Measurements from ENCODE around the gene MROH8. TPM values are rescaled to one million over a fixed set of nuclear protein-coding genes. Genes with fewer than 3 reads are reported as not detected.
"Not testable (repeated sequence)": the region's sequence is repeated elsewhere in the genome, so short reads cannot be mapped to it uniquely, and the experiment has no call there.

MROH8 gene
- total RNA-seq, 2 experiments from 2014 or later: 1.7 to 2.2 TPM

DNA sequence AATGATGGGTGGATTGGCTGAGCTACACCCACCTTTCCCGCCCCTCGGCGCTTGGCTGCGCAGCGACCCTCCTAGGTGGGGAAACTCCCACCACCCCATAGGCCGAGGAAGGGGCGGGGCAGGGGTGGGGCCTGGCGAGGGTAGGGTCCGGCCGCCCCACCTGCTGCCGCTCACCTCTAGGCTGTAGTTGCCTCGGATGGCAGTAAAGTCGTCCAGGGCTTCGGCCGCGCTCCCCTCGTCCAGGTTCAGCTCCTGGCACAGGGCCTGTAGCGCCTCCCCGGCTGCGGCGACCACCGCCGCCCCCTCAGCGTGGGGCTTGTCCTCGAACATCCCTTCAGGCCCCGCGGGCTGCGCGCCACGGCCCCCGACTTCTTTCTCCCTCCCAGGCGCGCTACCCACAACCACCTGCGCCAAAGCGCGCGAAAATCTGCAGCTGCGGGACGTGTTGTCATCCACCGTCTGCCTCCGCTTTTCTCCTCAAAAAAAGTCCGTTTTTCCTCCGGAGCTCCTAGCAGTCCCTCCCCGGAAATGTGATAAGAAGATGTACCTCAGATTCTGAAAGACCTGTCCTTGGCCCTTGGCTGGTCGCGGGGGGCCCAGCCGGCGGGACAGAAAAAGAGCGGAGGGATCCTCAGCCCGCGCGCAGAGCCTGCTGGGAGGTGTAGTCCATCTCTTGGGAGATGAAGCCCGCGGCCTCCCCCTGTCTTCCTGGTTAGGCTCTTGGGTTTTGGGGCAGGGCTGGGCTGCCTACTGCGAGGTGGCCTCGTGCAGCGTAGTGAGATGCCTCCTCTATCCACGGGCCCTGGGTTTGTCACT is 83.5 kb downstream of the MROH8 start, which contains the start of gene RBL1:
RBL1 (minus strand) TSS at position 399 of the 816 bp plus-strand sequence; CDS start at position 330, 69 bp downstream.
- Mint-ChIP-seq H3K9me3 (no peaks in the 10 kb centered on the region), H3K36me3 (ENCODE audit: low read depth) (peaks cover 35% of the 10 kb centered on the region), H3K4me1 (peaks cover 48% of the 10 kb centered on the region), H3K27ac (peak within 1 kb of the TSS; percentile 99), H3K4me3 (peak within 1 kb of the TSS; percentile 95), H3K27me3 (peaks cover 2% of the 10 kb centered on the region)
- CTCF ChIA-PET: interaction anchor here (1.0 to 3.2 kb wide), 15 partner anchors 9 to 490 kb away, joined by 3 to 20 read pairs (median 4); partner anchors contain the start of genes MROH8, RAB5IF and RPN2
- peak; percentile 89 for DNase-seq
- POLR2A ChIA-PET: interaction anchor here (0.6 to 5.7 kb wide), 47 partner anchors 10 to 1354 kb away, joined by 3 to 106 read pairs (median 5); partner anchors contain the start of genes MANBAL, MROH8, RBM39 and RPN2

DNA sequence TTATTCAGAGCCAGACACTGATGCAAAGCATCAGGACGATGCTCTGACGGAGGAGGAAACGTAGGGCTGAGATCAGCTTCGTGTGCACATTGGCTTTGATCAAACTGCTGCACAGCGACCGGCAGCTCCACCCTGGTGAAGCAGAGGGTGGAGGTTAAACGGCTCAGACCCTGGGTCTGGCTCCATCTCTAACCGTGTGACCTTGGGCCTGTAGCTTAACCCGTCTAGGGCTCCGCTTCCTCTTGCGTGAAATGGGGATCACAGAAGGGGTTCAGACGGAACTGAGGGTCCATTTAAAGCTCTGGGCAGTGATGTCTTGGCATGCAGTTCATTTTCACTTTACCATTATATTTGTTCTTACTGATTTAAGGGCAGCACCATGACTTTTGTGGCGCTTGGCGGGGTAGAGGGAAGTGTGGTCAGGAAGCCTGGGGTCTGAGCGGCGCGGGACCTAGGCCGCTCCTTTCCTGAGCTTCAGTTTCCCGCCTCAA is 84.2 kb downstream of the MROH8 start:
- peaks cover 37% of the 10 kb centered on the region for H3K36me3 Mint-ChIP-seq (ENCODE audit: low read depth)
- ChIA-PET POLR2A (interaction anchor here (0.7 to 5.7 kb wide), 46 partner anchors 9 to 1353 kb away, joined by 3 to 106 read pairs (median 5); partner anchors contain the start of genes MANBAL, MROH8, RBM39 and RPN2), CTCF (interaction anchor here (1.0 to 3.2 kb wide), 15 partner anchors 9 to 489 kb away, joined by 3 to 20 read pairs (median 4); partner anchors contain the start of genes MROH8, RAB5IF and RPN2)
- H3K4me3 Mint-ChIP-seq: peak overlapping the region; percentile 95
- H3K27ac Mint-ChIP-seq: peak overlapping the region; percentile 99
- H3K9me3 Mint-ChIP-seq: no peaks in the 10 kb centered on the region
- peaks cover 52% of the 10 kb centered on the region for H3K4me1 Mint-ChIP-seq
- peak; percentile 67 for DNase-seq
- H3K27me3 Mint-ChIP-seq: peaks cover 2% of the 10 kb centered on the region

DNA sequence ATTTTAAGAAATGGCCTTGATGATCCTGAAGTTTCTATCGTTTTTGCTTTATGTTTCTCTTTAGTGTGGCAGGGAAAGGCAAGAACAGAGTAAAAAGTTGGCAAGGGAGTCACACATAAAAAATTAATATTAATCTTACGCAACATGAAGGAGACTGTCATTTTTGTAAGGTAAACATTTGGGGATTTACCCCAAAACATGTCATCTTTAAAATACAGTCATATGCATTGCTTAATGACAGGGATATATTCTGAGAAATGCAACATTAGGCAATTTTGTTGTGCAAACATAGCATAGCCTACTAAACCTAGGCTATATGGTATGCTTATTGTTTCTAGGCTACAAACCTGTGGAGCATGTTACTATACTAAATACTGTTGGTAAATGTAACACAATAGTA is 88.9 kb downstream of the MROH8 start:
- no peak overlapping the region for H3K4me3 Mint-ChIP-seq
- POLR2A ChIA-PET: interaction anchor here (0.9 kb wide), 1 partner anchor 51 kb away, joined by 3 read pairs; no protein-coding TSS in a partner anchor
- H3K4me1 Mint-ChIP-seq: peaks cover 47% of the 10 kb centered on the region

DNA sequence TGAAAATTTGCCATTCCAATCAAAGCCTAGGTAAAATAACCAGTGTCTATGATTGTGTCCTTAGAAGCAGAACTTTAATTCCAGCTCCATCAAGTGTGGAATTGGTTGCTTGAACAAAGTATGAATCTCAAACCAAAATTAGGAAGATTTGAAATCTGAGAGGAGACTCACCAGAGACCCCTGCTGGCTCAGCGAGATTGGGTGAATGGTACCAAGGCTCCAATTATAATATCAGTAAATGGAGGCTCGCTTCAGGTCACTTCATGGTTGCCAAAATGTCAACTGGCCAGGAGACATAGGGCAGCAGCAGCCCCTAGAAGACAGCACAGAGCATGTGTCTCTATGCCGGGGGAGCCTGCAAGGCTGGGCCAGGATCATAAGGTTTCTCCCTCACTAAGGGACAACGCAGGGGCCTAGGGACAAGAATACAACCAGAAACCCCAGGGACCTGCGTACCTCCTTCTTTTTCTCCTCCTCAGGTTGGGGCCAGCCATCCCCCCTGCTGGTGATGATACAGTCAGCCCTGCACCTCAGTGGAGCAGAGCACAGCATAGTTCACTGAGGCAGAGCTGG is 97.5 kb downstream of the MROH8 start:
- H3K27ac Mint-ChIP-seq: no peak overlapping the region
- ChIA-PET CTCF (interaction anchor here (0.6 to 2.7 kb wide), 6 partner anchors 14 to 133 kb away, joined by 3 to 17 read pairs (median 4); partner anchors contain the start of gene RBL1), POLR2A (interaction anchor here (1.0 to 1.1 kb wide), 2 partner anchors 74 to 158 kb away, joined by 3 read pairs; no protein-coding TSS in a partner anchor)
- H3K4me3 Mint-ChIP-seq: no peak overlapping the region
- H3K27me3 Mint-ChIP-seq: no peaks in the 10 kb centered on the region
- H3K36me3 Mint-ChIP-seq (ENCODE audit: low read depth): peaks cover 65% of the 10 kb centered on the region
- no peaks in the 10 kb centered on the region for H3K9me3 Mint-ChIP-seq
- H3K4me1 Mint-ChIP-seq: peaks cover 27% of the 10 kb centered on the region
- DNase-seq: peak; percentile 25

More for the DNA sequence above, 88.9 kb downstream of the MROH8 start:
- DNase-seq: no peak
- peaks cover 76% of the 10 kb centered on the region for H3K36me3 Mint-ChIP-seq (ENCODE audit: low read depth)
- H3K27me3 Mint-ChIP-seq: no peaks in the 10 kb centered on the region
- no peak overlapping the region for H3K27ac Mint-ChIP-seq
- no peaks in the 10 kb centered on the region for H3K9me3 Mint-ChIP-seq
- CTCF ChIA-PET: no interaction called here

DNA sequence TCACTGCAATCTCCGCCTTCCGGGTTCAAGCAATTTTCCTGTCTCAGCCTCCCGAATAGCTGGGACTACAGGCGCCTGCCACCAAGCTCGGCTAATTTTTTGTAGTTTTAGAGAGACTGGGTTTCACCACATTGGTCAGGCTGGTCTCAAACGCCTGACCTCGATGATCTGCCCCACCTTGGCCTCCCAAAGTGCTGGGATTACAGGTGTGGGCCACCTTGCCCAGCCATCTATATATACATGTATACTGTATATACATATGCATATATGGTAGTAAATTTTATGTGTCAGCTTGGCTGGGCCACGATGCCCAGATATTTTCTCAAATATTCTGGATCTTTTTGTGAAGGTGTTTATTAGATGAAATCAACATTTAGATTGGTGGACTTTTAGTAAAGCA is 102.3 kb downstream of the MROH8 start:
- CTCF ChIA-PET: interaction anchor here (0.7 to 0.9 kb wide), 3 partner anchors 69 to 158 kb away, joined by 3 to 4 read pairs (median 3); no protein-coding TSS in a partner anchor
- POLR2A ChIA-PET: interaction anchor here (0.6 to 2.5 kb wide), 4 partner anchors 12 to 66 kb away, joined by 3 to 14 read pairs (median 8); partner anchors contain the start of gene RBL1
- Mint-ChIP-seq H3K9me3 (no peaks in the 10 kb centered on the region), H3K27me3 (no peaks in the 10 kb centered on the region), H3K27ac (no peak overlapping the region), H3K4me1 (peaks cover 55% of the 10 kb centered on the region), H3K4me3 (no peak overlapping the region), H3K36me3 (ENCODE audit: low read depth) (peaks cover 61% of the 10 kb centered on the region)
- DNase-seq: no peak

DNA sequence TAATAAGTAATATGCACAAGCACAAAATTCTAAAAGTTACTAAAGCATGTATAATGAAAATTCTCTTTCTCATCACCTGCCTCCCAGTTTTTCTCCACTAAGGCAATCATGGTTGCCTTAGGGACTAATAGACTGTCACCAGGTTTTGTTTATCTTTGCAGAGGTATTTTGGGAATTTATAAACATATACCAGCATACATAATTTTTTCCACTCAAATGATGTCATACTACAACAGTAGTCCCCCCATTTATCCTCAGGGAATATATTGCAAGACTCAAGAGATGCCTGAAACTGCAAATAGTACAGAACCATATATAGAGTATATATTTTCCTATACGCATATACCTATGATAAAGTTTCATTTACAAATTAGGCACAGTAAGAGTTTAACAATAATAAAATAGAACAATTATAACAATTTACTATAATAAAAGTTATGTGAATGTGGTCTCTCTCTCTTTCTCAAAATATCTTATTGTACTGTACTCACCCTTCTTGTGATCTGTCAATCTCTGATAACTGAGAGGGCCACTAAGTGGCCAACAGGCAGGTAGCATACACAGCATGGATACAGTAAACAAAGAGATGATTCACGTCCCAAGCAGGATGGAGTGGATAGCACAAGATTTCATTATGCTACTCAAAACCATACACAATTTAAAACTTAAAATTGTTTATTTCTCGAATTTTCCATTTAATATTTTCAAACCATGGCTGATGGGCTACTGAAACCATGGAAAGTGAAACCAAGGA is 103.2 kb downstream of the MROH8 start:
- DNase-seq: no peak
- H3K4me3 Mint-ChIP-seq: no peak overlapping the region
- H3K36me3 Mint-ChIP-seq (ENCODE audit: low read depth): peaks cover 61% of the 10 kb centered on the region
- peaks cover 56% of the 10 kb centered on the region for H3K4me1 Mint-ChIP-seq
- H3K27me3 Mint-ChIP-seq: no peaks in the 10 kb centered on the region
- POLR2A ChIA-PET: interaction anchor here (1.5 to 2.5 kb wide), 2 partner anchors 13 to 19 kb away, joined by 5 to 14 read pairs; partner anchors contain the start of gene RBL1
- H3K27ac Mint-ChIP-seq: no peak overlapping the region
- no peaks in the 10 kb centered on the region for H3K9me3 Mint-ChIP-seq
- CTCF ChIA-PET: no interaction called here

DNA sequence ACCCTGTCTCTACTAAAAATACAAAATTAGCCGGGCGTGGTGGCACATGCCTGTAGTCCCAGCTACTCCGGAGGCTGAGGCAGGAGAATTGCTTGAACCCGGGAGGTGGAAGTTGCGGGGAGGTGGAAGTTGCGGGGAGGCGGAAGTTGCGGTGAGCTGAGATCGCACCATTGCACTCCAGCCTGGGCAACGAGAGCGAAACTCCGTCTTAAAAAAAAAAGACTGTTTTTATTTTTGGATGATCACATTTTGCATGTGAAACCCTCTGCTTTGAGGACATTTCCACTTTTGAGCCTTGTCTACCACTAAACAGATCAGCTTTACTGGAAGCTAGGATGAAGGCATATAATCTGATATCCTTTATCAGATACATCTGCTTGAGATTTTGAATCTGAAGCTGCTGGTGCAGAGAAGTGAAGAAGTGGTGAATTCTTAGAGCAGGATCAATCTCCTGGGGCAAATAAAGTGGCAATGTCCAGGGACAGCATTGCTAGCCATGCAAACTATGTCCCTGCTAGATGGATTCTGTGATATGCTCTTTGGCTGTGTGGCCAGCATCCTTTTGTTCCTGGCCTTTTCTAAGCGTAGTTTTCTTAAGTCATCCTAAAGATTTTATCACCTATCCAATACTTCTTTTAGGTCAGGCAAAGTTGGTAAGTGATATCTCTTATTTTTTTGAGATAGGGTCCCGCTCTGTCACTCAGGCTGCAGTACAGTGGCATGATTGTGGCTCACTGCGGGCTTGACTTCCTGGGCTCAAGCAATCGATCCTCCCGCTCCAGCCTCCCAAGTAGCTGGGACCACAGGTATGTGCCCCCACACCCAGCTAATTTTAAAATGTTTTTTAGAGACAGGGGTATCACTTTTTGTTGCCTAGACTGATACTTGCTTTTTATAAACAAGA is 106.8 kb downstream of the MROH8 start:
- H3K27me3 Mint-ChIP-seq: no peaks in the 10 kb centered on the region
- peaks cover 52% of the 10 kb centered on the region for H3K36me3 Mint-ChIP-seq (ENCODE audit: low read depth)
- H3K9me3 Mint-ChIP-seq: no peaks in the 10 kb centered on the region
- CTCF ChIA-PET: interaction anchor here (1.3 to 1.6 kb wide), 2 partner anchors 21 to 64 kb away, joined by 3 read pairs; no protein-coding TSS in a partner anchor
- no peak for DNase-seq
- no peak overlapping the region for H3K4me3 Mint-ChIP-seq
- POLR2A ChIA-PET: interaction anchor here (2.1 to 2.4 kb wide), 2 partner anchors 22 to 29 kb away, joined by 9 to 21 read pairs; partner anchors contain the start of gene RBL1
- H3K27ac Mint-ChIP-seq: peak overlapping the region; percentile 91
- H3K4me1 Mint-ChIP-seq: peaks cover 43% of the 10 kb centered on the region

DNA sequence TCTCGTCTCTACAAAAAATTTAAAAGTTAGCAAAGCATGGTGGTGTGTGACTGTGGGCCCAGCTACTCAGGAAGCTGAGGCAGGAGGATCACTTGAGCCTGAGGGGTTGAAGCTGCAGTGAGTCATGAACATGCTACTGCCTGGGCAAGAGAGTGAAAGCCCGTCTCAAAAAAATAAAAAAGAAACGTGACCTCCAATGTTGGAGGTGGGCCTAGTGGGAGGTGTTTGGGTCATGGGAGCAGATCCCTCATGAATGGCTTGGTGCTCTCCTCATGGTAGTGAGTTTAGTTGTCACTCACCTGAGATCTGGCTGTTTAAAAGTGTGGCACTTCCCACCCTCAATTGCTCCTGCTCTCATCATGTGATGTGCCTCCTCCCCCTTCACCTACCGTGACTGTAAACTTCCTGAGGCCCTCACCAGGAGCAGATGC is 107.9 kb downstream of the MROH8 start:
- Mint-ChIP-seq H3K4me1 (peaks cover 47% of the 10 kb centered on the region), H3K27ac (peak overlapping the region; percentile 91), H3K4me3 (no peak overlapping the region), H3K27me3 (no peaks in the 10 kb centered on the region), H3K36me3 (ENCODE audit: low read depth) (peaks cover 55% of the 10 kb centered on the region), H3K9me3 (no peaks in the 10 kb centered on the region)
- peak; percentile 54 for DNase-seq
- POLR2A ChIA-PET: interaction anchor here (1.0 to 2.1 kb wide), 3 partner anchors 14 to 28 kb away, joined by 3 to 14 read pairs (median 9); partner anchors contain the start of gene RBL1
- CTCF ChIA-PET: interaction anchor here (1.3 to 1.5 kb wide), 2 partner anchors 63 to 150 kb away, joined by 3 to 4 read pairs; no protein-coding TSS in a partner anchor

DNA sequence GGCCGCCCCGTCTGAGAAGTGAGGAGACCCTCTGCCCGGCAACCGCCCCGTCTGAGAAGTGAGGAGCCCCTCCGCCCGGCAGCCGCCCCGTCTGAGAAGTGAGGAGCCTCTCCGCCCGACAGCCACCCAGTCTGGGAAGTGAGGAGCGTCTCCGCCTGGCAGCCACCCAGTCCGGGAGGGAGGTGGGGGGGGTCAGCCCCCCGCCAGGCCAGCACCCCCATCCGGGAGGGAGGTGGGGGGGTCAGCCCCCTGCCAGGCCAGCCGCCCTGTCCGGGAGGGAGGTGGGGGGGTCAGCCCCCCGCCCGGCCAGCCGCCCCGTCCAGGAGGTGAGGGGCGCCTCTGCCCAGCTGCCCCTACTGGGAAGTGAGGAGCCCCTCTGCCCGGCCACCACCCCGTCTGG is 109.8 kb downstream of the MROH8 start:
- CTCF ChIA-PET, POLR2A ChIA-PET, H3K4me3 Mint-ChIP-seq, H3K27me3 Mint-ChIP-seq, H3K27ac Mint-ChIP-seq, DNase-seq, H3K9me3 Mint-ChIP-seq: not testable (repeated sequence)
- Mint-ChIP-seq H3K4me1 (peaks cover 43% of the 10 kb centered on the region), H3K36me3 (ENCODE audit: low read depth) (peaks cover 61% of the 10 kb centered on the region)

DNA sequence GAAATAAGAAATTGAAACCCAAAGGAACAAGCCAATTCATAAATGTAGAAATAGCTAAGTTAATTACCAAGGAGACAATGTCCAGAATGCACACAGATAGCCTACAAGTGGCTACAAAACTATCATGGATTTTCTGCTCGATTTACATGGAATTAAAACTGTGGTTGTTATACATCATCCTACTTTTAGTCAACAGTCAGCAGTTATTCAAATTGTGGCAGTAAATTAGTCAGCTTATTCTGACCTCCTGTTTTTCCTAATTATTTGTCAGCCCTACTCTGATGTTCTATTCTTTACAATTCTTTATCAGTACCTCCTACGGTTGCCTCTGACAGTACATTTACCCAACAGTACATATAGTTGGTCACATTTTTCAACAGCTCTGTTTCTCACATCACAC is 113.2 kb downstream of the MROH8 start:
- Mint-ChIP-seq H3K36me3 (ENCODE audit: low read depth) (peaks cover 54% of the 10 kb centered on the region), H3K9me3 (no peaks in the 10 kb centered on the region), H3K27me3 (no peaks in the 10 kb centered on the region), H3K4me1 (peaks cover 13% of the 10 kb centered on the region), H3K4me3 (no peak overlapping the region), H3K27ac (peak overlapping the region; percentile 3)
- CTCF ChIA-PET: interaction anchor here (0.9 kb wide), 1 partner anchor 174 kb away, joined by 3 read pairs; no protein-coding TSS in a partner anchor
- no peak for DNase-seq
- POLR2A ChIA-PET: no interaction called here

DNA sequence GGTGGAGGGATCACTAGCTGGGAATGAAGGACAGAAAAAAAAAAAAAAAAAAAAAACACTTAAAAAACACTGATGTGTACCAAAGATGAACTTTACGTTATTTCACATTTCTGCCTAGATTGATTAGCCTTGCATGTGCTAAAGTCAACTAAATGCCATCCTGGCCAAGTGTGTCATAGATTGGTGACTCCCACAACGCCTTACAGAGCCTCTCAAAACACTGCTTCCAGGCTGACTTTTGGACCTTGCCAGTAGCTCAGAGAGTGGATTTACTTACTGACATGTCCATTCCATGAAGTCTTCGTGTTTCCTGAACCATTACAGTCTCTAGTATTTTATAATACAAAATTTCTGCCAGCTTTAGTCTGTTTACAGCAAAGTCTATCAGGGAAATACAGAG is 124.1 kb downstream of the MROH8 start:
- no peak overlapping the region for H3K4me3 Mint-ChIP-seq
- peaks cover 2% of the 10 kb centered on the region for H3K4me1 Mint-ChIP-seq
- DNase-seq: no peak
- H3K27ac Mint-ChIP-seq: no peak overlapping the region
- CTCF ChIA-PET: interaction anchor here (1.1 kb wide), 1 partner anchor 136 kb away, joined by 4 read pairs; no protein-coding TSS in a partner anchor
- H3K9me3 Mint-ChIP-seq: no peaks in the 10 kb centered on the region
- POLR2A ChIA-PET: interaction anchor here (1.3 kb wide), 1 partner anchor 11 kb away, joined by 3 read pairs; no protein-coding TSS in a partner anchor
- no peaks in the 10 kb centered on the region for H3K27me3 Mint-ChIP-seq
- H3K36me3 Mint-ChIP-seq (ENCODE audit: low read depth): peaks cover 75% of the 10 kb centered on the region

Data from activated CD4-positive, alpha-beta memory T cell treated with anti-CD3 and anti-CD28 coated beads, Interleukin-2, amount 10 ng/mL, durations not matched to agents 7 days and 5 days (primary cell).